Prostate gland (tissue), 2 donors: ENCODE data around the gene STAT3. TPM values are rescaled to one million over a fixed set of nuclear protein-coding genes. Genes with fewer than 3 reads are reported as not detected.

Experiments used
- DNase-seq: peaks from one replicate; pipeline ENCODE4 v3.0.0-alpha.2; 2019; ENCODE audit warnings: low spot score
- H3K27ac ChIP-seq, 2 donors: fragments of 200-600 bp; sonication (generic); 2 replicates each; pipeline ENCODE4 v1.5.1; 2017 to 2019
- H3K27me3 ChIP-seq: fragments of 200-600 bp; sonication (generic); replicated peaks from 2 replicates; pipeline ENCODE4 v1.5.1; 2019; ENCODE audit not compliant: insufficient read depth
- H3K36me3 ChIP-seq, 2 donors: fragments of 200-600 bp; sonication (generic); 1 replicate in 1 of 2; 2 replicates in 1 of 2; pipeline versions ENCODE4 v1.5.1 to v1.8.1; 2017 to 2019
- H3K4me1 ChIP-seq: fragments of 200-600 bp; sonication (generic); replicated peaks from 2 replicates; pipeline ENCODE4 v1.5.1; 2019
- H3K4me3 ChIP-seq, 2 donors: fragments of 200-600 bp; sonication (generic); 2 replicates each; pipeline ENCODE4 v1.5.1; 2017 to 2019
- H3K9me3 ChIP-seq: fragments of 200-600 bp; sonication (generic); 2 replicates; pipeline ENCODE4 v1.5.1; 2017
- POLR2A ChIP-seq: fragments of 450-650 bp; IDR thresholded peaks from one replicate; pipeline ENCODE4 v1.6.1; 2016; ENCODE audit warnings: antibody characterized with exemption, mild to moderate bottlenecking
- POLR2AphosphoS5 ChIP-seq: sonication (generic); formaldehyde crosslinking; IDR thresholded peaks from one replicate; pipeline ENCODE4 v1.6.1; 2017; ENCODE audit warnings: antibody characterized with exemption
- WGBS: methylation state at CpG from one replicate; pipeline ENCODE4 v1.1.5; 2018; 5-methylcytosine and 5-hydroxymethylcytosine counted together
- intact Hi-C: fragments of 100-400 bp; cut with DNase I; formaldehyde crosslinking; loops from one replicate; pipeline ENCODE4 v1.14.2; 2022
- total RNA-seq, 2 donors: library from RNA; depleted of rRNA; stranded (reverse); fragments of >200 nt; gene quantifications; one replicate each; pipeline ENCODE4 v1.1.0, GENCODE V29; 2016
- TF ChIP-seq, protein P1 (sequence below), 4 experiments: fragments of 200-600 bp in 2 of 4; fragments of 450-650 bp in 2 of 4; sonication (generic) in 2 of 4; IDR thresholded peaks; 1 replicate in 3 of 4; 2 replicates in 1 of 4; pipeline ENCODE4 v1.5.1; 2016 to 2019; ENCODE audit warnings: antibody characterized with exemption in 4 of 4, mild to moderate bottlenecking in 2 of 4, moderate library complexity in 2 of 4

STAT3 gene
- total RNA-seq, 2 donors from 2014 or later, result 188 to 230 TPM

GRCh38 chr17:42389899-42390298 is 1.7 kb upstream of the STAT3 start:
- Histone ChIP-seq H3K9me3 (no peaks in the 10 kb centered on the region), H3K27ac (peak overlapping the region in 1 of 2 donors; percentile 94), H3K27me3 (no peaks in the 10 kb centered on the region), H3K4me1 (no peaks in the 10 kb centered on the region), H3K36me3 (no peaks in the 10 kb centered on the region), H3K4me3 (no peak overlapping the region)
- intact Hi-C loops, result loop anchor here (5.0 kb wide), 1 partner anchor 63 kb away; no protein-coding TSS in a partner anchor
- no peak for DNase-seq
- TF ChIP-seq, protein P1, sequence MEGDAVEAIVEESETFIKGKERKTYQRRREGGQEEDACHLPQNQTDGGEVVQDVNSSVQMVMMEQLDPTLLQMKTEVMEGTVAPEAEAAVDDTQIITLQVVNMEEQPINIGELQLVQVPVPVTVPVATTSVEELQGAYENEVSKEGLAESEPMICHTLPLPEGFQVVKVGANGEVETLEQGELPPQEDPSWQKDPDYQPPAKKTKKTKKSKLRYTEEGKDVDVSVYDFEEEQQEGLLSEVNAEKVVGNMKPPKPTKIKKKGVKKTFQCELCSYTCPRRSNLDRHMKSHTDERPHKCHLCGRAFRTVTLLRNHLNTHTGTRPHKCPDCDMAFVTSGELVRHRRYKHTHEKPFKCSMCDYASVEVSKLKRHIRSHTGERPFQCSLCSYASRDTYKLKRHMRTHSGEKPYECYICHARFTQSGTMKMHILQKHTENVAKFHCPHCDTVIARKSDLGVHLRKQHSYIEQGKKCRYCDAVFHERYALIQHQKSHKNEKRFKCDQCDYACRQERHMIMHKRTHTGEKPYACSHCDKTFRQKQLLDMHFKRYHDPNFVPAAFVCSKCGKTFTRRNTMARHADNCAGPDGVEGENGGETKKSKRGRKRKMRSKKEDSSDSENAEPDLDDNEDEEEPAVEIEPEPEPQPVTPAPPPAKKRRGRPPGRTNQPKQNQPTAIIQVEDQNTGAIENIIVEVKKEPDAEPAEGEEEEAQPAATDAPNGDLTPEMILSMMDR (IDR thresholded peaks at IDR 0.05), result no peak
- TF ChIP-seq POLR2AphosphoS5 (no peak), POLR2A (no peak)
- 98% methylated on average over 5 of the region's 5 CpGs for WGBS

- no peak for TF ChIP-seq POLR2A
- TF ChIP-seq, protein P1 (IDR thresholded peaks at IDR 0.05), result no peak
- TF ChIP-seq POLR2AphosphoS5, result no peak
- Histone ChIP-seq H3K36me3 (no peaks in the 10 kb centered on the region), H3K4me1 (no peaks in the 10 kb centered on the region), H3K27me3 (no peaks in the 10 kb centered on the region), H3K27ac (peak overlapping the region; percentile 94), H3K9me3 (no peaks in the 10 kb centered on the region), H3K4me3 (peak overlapping the region; percentile 33 to 100)
- intact Hi-C loops, result loop anchor here (5.0 kb wide), 1 partner anchor 62 kb away; no protein-coding TSS in a partner anchor
- WGBS, result 5% methylated on average over 11 of the region's 11 CpGs
- DNase-seq, result no peak
These were observed 834 bp upstream of the STAT3 start for GRCh38 chr17:42389135-42389417.

GRCh38 chr17:42387661-42388380 is 421 bp downstream of the STAT3 start:
- TF ChIP-seq POLR2A (peak; percentile 63), POLR2AphosphoS5 (no peak)
- TF ChIP-seq, protein P1 (IDR thresholded peaks at IDR 0.05), result no peak
- intact Hi-C loops, result loop anchor here (5.0 kb wide), 1 partner anchor 61 kb away; no protein-coding TSS in a partner anchor
- no peaks in the 10 kb centered on the region for H3K4me1 ChIP-seq

GRCh38 chr17:42386777-42387657 is 1.2 kb downstream of the STAT3 start:
- WGBS, result 2% methylated on average over 8 of the region's 8 CpGs
- TF ChIP-seq, protein P1 (IDR thresholded peaks at IDR 0.05), result no peak
- peak; percentile 80 for TF ChIP-seq POLR2AphosphoS5
- Histone ChIP-seq H3K4me3 (peak overlapping the region; percentile 92 to 100), H3K27ac (peak overlapping the region; percentile 99 to 100), H3K9me3 (no peaks in the 10 kb centered on the region), H3K27me3 (no peaks in the 10 kb centered on the region), H3K36me3 (no peaks in the 10 kb centered on the region), H3K4me1 (no peaks in the 10 kb centered on the region)
- intact Hi-C loops, result loop anchor here (5.0 kb wide), 1 partner anchor 60 kb away; no protein-coding TSS in a partner anchor
- peak; percentile 71 for DNase-seq

More at GRCh38 chr17:42387661-42388380, 421 bp downstream of the STAT3 start:
- Histone ChIP-seq H3K4me3 (peak overlapping the region; percentile 92 to 100), H3K36me3 (no peaks in the 10 kb centered on the region), H3K9me3 (no peaks in the 10 kb centered on the region), H3K27ac (peak overlapping the region; percentile 99 to 100), H3K27me3 (no peaks in the 10 kb centered on the region)
- peak; percentile 61 for DNase-seq
- under 1% methylated on average over 60 of the region's 62 CpGs for WGBS
